WTC11 (cell line): Measurements from ENCODE around the gene IQCF5.

Experiments
- CTCF ChIP-seq: fragments of 200-600 bp; IDR thresholded peaks from 2 replicates; pipeline ENCODE4 v1.8.0; 2022; ENCODE audit warnings: antibody characterized with exemption
- ELF4 ChIP-seq: sonication (generic); formaldehyde crosslinking; IDR thresholded peaks from 2 replicates; pipeline ENCODE4 v1.8.1; 2022; ENCODE audit warnings: low read depth, mild to moderate bottlenecking, moderate library complexity, missing genetic modification reagents
- ETV6 ChIP-seq: sonication (generic); formaldehyde crosslinking; IDR thresholded peaks from 2 replicates; pipeline ENCODE4 v1.8.1; 2022; ENCODE audit warnings: mild to moderate bottlenecking, missing genetic modification reagents
- FOXK1 ChIP-seq: sonication (generic); formaldehyde crosslinking; IDR thresholded peaks from 2 replicates; pipeline ENCODE4 v1.8.0; 2022; ENCODE audit warnings: mild to moderate bottlenecking, moderate library complexity, missing genetic modification reagents
- IRF2 ChIP-seq: sonication (generic); formaldehyde crosslinking; IDR thresholded peaks from 2 replicates; pipeline ENCODE4 v1.8.0; 2022; ENCODE audit warnings: low read depth, missing genetic modification reagents, borderline replicate concordance
- JAZF1 ChIP-seq: fragments of 250-450 bp; sonication (Bioruptor Pico); IDR thresholded peaks from 2 replicates; pipeline ENCODE4 v1.9.0; 2021; ENCODE audit warnings: moderate library complexity, mild to moderate bottlenecking, inconsistent platforms
- KAT7 ChIP-seq: sonication (generic); formaldehyde crosslinking; IDR thresholded peaks from 2 replicates; pipeline ENCODE4 v1.8.1; 2023; ENCODE audit warnings: missing genetic modification reagents, mild to moderate bottlenecking, borderline replicate concordance
- MXD4 ChIP-seq: fragments of 250-450 bp; sonication (Bioruptor Pico); IDR thresholded peaks from 2 replicates; pipeline ENCODE4 v1.8.0; 2021; ENCODE audit warnings: mild to moderate bottlenecking, moderate library complexity, borderline replicate concordance
- NFYB ChIP-seq: sonication (generic); formaldehyde crosslinking; conservative IDR thresholded peaks from 2 replicates; pipeline ENCODE4 v1.8.0; 2022; ENCODE audit warnings: low read depth, missing genetic modification reagents
- TCF7 ChIP-seq: sonication (generic); formaldehyde crosslinking; IDR thresholded peaks from 2 replicates; pipeline ENCODE4 v1.8.0; 2022; ENCODE audit warnings: mild to moderate bottlenecking, low read depth, missing genetic modification reagents, moderate library complexity
- TP53 ChIP-seq: sonication (generic); formaldehyde crosslinking; IDR thresholded peaks from 2 replicates; pipeline ENCODE4 v1.8.1; 2023; ENCODE audit warnings: mild to moderate bottlenecking, missing genetic modification reagents
- ZBTB43 ChIP-seq: sonication (generic); formaldehyde crosslinking; IDR thresholded peaks from 2 replicates; pipeline ENCODE4 v1.8.1; 2023; ENCODE audit warnings: mild to moderate bottlenecking, missing genetic modification reagents
- ZNF512 ChIP-seq: sonication (generic); formaldehyde crosslinking; IDR thresholded peaks from 2 replicates; pipeline ENCODE4 v1.8.1; 2022; ENCODE audit warnings: missing genetic modification reagents, borderline replicate concordance
- TF ChIP-seq, protein P1 (sequence below): sonication (generic); formaldehyde crosslinking; IDR thresholded peaks from 2 replicates; pipeline ENCODE4 v1.8.0; 2023; ENCODE audit warnings: missing genetic modification reagents

GRCh38 chr3:51828297-51828696 lies 47.1 kb downstream of the IQCF5 start:
- TF ChIP-seq TP53 (CRISPR knock-in tag) (no peak), CTCF (no peak), KAT7 (CRISPR knock-in tag) (no peak), NFYB (CRISPR knock-in tag) (no peak), ETV6 (no peak), ZNF512 (CRISPR knock-in tag) (no peak), ZBTB43 (no peak), IRF2 (no peak), ELF4 (CRISPR knock-in tag) (no peak), MXD4 (CRISPR knock-in tag) (no peak), JAZF1 (CRISPR knock-in tag) (no peak), TCF7 (CRISPR knock-in tag) (no peak), FOXK1 (CRISPR knock-in tag) (no peak)
- TF ChIP-seq, protein P1, sequence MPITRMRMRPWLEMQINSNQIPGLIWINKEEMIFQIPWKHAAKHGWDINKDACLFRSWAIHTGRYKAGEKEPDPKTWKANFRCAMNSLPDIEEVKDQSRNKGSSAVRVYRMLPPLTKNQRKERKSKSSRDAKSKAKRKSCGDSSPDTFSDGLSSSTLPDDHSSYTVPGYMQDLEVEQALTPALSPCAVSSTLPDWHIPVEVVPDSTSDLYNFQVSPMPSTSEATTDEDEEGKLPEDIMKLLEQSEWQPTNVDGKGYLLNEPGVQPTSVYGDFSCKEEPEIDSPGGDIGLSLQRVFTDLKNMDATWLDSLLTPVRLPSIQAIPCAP (CRISPR knock-in tag), result no peak
